ENCODE results near the gene ZNF761.
"Not testable (repeated sequence)": the region's sequence is repeated elsewhere in the genome, so short reads cannot be mapped to it uniquely, and the experiment has no call there.

GRCh38 chr19:53474832-53475231, 43.0 kb downstream of the ZNF761 start:
- TF ChIP-seq, protein P1, sequence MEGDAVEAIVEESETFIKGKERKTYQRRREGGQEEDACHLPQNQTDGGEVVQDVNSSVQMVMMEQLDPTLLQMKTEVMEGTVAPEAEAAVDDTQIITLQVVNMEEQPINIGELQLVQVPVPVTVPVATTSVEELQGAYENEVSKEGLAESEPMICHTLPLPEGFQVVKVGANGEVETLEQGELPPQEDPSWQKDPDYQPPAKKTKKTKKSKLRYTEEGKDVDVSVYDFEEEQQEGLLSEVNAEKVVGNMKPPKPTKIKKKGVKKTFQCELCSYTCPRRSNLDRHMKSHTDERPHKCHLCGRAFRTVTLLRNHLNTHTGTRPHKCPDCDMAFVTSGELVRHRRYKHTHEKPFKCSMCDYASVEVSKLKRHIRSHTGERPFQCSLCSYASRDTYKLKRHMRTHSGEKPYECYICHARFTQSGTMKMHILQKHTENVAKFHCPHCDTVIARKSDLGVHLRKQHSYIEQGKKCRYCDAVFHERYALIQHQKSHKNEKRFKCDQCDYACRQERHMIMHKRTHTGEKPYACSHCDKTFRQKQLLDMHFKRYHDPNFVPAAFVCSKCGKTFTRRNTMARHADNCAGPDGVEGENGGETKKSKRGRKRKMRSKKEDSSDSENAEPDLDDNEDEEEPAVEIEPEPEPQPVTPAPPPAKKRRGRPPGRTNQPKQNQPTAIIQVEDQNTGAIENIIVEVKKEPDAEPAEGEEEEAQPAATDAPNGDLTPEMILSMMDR (IDR thresholded peaks at IDR 0.05; ENCODE audit: insufficient read depth, low read length, poor library complexity, severe bottlenecking): not testable (repeated sequence)
- TF ChIP-seq EZH2phosphoT487 (conservative IDR thresholded peaks at IDR 0.05; ENCODE audit: low read length): not testable (repeated sequence)

Data from SU-DHL-6 (cell line).